ENCODE data around the gene SERHL2.
"Not testable (repeated sequence)": the region's sequence is repeated elsewhere in the genome, so short reads cannot be mapped to it uniquely, and the experiment has no call there.

The SERHL2 gene, protein sequence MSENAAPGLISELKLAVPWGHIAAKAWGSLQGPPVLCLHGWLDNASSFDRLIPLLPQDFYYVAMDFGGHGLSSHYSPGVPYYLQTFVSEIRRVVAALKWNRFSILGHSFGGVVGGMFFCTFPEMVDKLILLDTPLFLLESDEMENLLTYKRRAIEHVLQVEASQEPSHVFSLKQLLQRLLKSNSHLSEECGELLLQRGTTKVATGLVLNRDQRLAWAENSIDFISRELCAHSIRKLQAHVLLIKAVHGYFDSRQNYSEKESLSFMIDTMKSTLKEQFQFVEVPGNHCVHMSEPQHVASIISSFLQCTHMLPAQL

DNA sequence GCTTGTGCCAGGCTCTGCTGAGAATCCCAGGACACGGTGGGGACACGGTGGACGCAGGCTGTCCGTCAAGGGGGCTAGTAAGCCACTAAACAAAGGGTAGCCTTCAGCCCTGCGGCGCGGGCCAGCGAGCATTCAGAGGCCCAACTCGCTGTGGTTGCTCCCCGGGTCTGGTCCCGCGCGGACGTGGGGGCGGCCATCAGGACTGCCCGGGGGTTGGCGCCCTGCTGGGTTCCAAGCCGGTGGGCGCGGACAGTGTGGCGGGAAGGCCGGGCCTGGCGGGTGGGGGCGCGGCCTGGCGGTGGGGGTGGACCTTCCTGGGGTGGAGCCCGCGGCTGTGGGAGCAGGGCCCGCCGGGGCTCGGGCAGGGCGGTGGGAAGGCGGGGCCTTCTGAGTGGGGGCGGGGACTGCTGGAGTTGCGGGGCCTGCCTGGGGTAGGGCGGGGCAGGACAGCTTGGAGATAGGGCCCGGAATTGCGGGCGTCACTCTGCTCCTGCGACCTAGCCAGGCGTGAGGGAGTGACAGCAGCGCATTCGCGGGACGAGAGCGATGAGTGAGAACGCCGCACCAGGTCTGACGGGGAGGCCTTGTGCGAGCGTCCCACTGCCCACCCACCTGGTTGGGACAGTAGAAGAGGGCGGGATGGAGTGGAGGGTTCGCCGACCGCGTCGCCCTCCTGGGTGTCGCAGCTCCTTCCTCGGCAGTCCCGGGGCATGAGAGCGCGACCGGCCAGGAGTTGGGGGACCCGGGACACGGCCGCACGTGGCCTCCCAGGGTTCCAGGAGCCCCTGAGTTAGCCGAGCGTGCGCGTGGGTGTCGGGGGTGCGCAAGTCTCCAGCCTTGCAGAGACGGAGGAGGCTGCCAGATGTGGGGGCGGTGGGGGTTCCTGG is at the start of gene SERHL2:
TSS of gene SERHL2 (plus strand) at position 482 of the 887 bp plus-strand sequence. CDS start at position 547, 65 bp downstream.
- H3K4me3 ChIP-seq (replicated peaks; ENCODE audit: low read depth, low read length), result peak within 1 kb of the TSS; percentile 61
- TF ChIP-seq, protein P1, sequence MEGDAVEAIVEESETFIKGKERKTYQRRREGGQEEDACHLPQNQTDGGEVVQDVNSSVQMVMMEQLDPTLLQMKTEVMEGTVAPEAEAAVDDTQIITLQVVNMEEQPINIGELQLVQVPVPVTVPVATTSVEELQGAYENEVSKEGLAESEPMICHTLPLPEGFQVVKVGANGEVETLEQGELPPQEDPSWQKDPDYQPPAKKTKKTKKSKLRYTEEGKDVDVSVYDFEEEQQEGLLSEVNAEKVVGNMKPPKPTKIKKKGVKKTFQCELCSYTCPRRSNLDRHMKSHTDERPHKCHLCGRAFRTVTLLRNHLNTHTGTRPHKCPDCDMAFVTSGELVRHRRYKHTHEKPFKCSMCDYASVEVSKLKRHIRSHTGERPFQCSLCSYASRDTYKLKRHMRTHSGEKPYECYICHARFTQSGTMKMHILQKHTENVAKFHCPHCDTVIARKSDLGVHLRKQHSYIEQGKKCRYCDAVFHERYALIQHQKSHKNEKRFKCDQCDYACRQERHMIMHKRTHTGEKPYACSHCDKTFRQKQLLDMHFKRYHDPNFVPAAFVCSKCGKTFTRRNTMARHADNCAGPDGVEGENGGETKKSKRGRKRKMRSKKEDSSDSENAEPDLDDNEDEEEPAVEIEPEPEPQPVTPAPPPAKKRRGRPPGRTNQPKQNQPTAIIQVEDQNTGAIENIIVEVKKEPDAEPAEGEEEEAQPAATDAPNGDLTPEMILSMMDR (IDR thresholded peaks at IDR 0.05; ENCODE audit: low read length, missing control alignments), result no peak
- DNase-seq (ENCODE audit: low read depth), result peak; percentile 71

DNA sequence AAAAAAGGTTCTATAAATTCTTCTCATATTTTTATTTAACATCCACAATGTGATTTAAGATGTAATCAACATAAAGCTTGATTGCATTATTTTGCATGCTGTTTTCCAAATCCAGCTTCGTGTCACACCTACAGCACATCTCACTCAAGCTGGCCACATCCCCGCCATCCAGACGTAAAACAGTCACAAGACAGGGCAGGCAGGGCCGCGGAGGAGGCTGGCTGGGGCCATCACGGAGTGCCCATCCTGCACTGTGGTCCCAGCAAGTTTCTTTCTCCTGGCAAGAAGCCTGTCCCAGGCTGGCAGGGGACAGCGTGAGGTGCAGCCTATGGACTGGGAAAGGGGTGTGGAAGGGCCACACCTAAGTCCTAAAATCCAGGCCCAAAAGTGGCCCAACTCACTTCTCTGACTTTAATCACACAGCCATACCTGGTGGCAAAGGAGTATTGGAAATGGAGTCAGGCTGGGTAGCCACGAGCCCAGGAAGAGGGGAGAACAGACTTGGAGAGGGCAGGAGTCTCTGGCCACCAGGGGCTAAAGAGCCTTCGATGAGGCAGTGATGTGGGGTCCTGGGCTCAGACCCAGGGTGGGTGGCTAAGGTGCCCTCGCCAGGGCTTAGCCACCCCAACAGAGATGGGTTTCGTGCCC is 45.3 kb upstream of the SERHL2 start:
- H3K4me3 ChIP-seq (replicated peaks; ENCODE audit: low read depth, low read length); DNase-seq (ENCODE audit: low read depth): not testable (repeated sequence)

DNA sequence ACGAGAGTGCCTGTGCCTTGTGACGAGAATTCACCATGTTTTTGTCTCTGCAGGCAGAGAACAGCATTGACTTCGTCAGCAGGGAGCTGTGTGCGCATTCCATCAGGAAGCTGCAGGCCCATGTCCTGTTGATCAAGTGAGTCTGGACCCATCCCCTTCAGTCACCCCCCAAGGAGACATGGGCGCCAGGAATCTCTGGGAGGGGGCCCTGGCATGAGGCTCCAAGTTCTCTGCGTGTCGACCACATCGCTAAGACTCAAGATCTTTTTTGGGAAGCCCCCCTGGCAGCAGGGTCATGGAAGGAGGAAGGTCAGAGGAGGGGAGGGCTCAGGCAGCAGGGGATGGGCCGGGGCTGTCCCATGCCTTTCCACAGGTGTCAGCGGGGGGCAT is 44.8 kb upstream of the SERHL2 start:
- DNase-seq (ENCODE audit: low read depth); H3K4me3 ChIP-seq (replicated peaks; ENCODE audit: low read depth, low read length): not testable (repeated sequence)

DNA sequence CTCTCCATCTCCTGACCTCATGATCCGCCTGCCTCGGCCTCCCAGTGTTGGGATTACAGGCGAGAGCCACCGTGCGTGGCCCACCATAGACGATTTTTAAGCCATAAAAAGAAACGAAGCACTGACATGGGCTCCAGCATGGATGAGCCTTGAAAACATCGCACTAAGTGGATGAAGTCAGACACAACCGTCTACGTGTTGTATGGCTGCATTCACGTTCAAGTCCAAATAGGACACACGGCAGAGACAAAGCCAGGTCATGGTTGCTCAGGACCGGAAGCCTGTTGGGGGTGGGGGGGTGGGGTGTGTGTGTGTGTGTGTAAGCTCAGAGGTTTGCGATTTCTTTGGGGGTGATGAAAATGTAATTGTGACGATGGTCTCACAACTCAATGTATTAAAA is 44.2 kb upstream of the SERHL2 start:
- DNase-seq (ENCODE audit: low read depth), result no peak
- H3K4me3 ChIP-seq (replicated peaks; ENCODE audit: low read depth, low read length), result no peak overlapping the region
- TF ChIP-seq, protein P1 (IDR thresholded peaks at IDR 0.05; ENCODE audit: low read length, missing control alignments), result no peak

DNA sequence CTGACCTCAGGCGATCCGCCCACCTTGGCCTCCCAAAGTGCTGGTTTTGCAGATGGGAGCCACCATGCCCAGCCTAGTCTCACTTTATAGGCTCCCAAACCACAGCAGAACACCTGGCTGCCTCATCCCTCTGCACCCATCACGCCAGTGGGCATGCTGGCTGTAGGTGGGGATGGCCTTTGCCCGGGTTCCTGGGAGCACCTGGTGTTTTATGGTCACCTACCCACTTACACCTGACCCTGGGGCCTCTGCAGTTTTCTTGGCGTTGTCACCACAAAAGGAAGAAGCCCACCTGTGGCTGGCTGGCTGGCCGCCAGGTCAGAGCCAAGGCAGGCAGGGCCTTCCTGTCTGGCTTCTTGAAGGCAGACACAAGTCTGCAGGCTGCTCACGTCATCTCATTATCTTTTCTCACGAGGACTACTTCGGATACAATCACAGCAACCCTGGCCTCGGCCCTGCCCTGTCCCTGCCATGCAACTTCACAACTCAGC is 42.3 kb upstream of the SERHL2 start:
- H3K4me3 ChIP-seq (replicated peaks; ENCODE audit: low read depth, low read length), result no peak overlapping the region
- DNase-seq (ENCODE audit: low read depth), result peak; percentile 34
- TF ChIP-seq, protein P1 (IDR thresholded peaks at IDR 0.05; ENCODE audit: low read length, missing control alignments), result no peak

DNA sequence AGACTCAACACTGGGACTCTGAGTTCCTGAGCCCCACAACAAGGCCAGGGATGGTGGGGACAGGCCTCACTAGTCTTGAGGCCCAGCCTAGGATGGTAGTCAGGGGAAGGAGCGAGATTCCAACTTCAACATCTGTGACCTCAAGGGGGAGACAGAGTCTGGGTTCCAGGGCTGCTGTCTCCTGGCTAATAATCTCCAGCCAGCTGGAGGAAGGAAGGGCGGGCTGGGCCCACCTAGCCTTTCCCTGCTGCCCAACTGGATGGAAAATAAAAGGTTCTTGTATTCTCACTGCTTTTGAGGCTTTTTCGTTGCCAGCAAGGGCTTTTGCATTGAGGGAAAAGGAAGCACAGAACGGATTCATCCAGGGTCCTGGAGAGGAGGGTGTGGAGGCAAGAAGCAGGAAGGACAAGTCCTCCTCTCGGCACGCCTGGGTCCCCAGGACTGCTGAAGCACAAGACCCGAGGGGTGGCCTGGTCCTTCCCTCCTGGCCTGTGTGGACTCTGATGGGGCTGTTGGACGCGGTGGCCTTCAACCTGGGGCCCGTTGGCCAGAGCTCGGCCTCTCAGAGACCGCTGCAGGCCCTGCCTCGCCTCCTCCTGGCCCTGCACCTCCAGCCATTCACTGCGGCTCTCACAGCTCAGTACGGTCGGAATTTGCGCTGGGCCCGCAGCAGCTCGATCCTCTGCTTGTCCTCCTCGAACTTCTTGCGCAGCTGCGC is 41.3 kb upstream of the SERHL2 start:
- DNase-seq (ENCODE audit: low read depth), result peak; percentile 63
- H3K4me3 ChIP-seq (replicated peaks; ENCODE audit: low read depth, low read length), result not testable (repeated sequence)
- TF ChIP-seq, protein P1 (IDR thresholded peaks at IDR 0.05; ENCODE audit: low read length, missing control alignments), result peak; percentile 25

DNA sequence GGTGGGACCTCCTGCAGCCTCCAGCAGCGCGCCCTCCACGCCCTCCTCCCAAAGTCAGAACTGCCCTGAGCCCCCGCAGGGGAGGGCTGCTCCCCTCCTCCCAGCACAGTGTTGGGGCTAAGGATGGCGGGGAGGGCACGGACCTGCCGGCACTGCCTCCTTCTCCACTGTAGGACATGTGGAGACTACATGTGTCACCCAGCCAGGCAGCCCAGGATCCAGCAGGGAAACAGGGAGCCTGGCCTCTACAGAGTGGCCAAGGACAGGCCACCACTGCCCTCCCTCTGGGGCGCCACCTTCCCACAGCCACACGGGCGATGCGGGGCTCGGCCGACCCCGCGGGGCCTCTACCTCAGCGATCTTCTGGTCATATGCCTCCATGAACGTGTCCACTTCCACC is 39.4 kb upstream of the SERHL2 start:
- not testable (repeated sequence) for DNase-seq (ENCODE audit: low read depth); H3K4me3 ChIP-seq (replicated peaks; ENCODE audit: low read depth, low read length)

DNA sequence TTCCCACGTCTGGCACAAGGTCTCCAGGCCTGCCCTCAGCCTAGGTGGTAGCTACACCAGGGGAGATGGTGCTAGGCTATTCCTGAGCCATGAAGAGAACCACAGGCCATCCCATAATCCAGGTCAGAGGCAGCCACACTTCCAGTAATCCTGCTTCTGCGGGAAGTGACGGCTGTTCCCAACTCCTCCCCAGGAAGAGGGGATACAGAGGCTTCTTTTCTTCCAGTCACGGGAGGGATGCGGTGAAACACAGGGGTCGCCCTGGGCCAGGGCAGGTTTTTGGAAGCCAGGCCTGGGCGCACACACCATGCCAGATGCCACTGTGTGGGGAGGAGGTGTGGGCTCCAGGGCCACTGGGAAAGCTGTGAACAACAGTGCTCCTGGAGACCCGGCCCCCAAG is 38.5 kb upstream of the SERHL2 start:
- not testable (repeated sequence) for DNase-seq (ENCODE audit: low read depth); H3K4me3 ChIP-seq (replicated peaks; ENCODE audit: low read depth, low read length)

Data from fibroblast of pulmonary artery (primary cell).